Smooth muscle cell (in vitro differentiated cells): Measurements from ENCODE around the gene EARS2. TPM values are rescaled to one million over a fixed set of nuclear protein-coding genes. Genes with fewer than 3 reads are reported as not detected.

Experiments used
- DNase-seq: peaks from one replicate; lab custom pipeline; 2025; ENCODE audit not compliant: unreplicated experiment; lab: John Stamatoyannopoulos, UW
- H2AFZ ChIP-seq: fragments of 200-600 bp; sonication (generic); 2 replicates; pipeline ENCODE4 v1.6.0; 2016; ENCODE audit warnings: antibody characterized with exemption, low read depth, mild to moderate bottlenecking
- H3F3A ChIP-seq: fragments of 200-600 bp; sonication (generic); 2 replicates; pipeline ENCODE4 v1.6.0; 2017; ENCODE audit warnings: antibody characterized with exemption, low read depth
- H3K27ac ChIP-seq: fragments of 200-600 bp; sonication (generic); 2 replicates; pipeline ENCODE4 v1.5.1; 2016; ENCODE audit warnings: low read depth, mild to moderate bottlenecking
- H3K27me3 ChIP-seq: fragments of 200-600 bp; sonication (generic); 2 replicates; pipeline ENCODE4 v1.6.1; 2016; ENCODE audit warnings: low read depth, mild to moderate bottlenecking
- H3K36me3 ChIP-seq: fragments of 200-600 bp; sonication (generic); 2 replicates; pipeline ENCODE4 v1.5.1; 2016; ENCODE audit warnings: low read depth
- H3K4me1 ChIP-seq: fragments of 200-600 bp; sonication (generic); 2 replicates; pipeline ENCODE4 v1.5.1; 2016; ENCODE audit warnings: low read depth
- H3K4me2 ChIP-seq: fragments of 200-600 bp; sonication (generic); 2 replicates; pipeline ENCODE4 v1.6.0; 2016; ENCODE audit warnings: mild to moderate bottlenecking
- H3K4me3 ChIP-seq: fragments of 200-600 bp; sonication (generic); 2 replicates; pipeline ENCODE4 v1.5.1; 2016; ENCODE audit warnings: mild to moderate bottlenecking
- H3K79me2 ChIP-seq: fragments of 200-600 bp; sonication (generic); 2 replicates; pipeline ENCODE4 v1.6.0; 2016; ENCODE audit warnings: low read depth, mild to moderate bottlenecking
- H3K9ac ChIP-seq: fragments of 200-600 bp; sonication (generic); 2 replicates; pipeline ENCODE4 v1.6.0; 2016; ENCODE audit warnings: low read depth
- H3K9me3 ChIP-seq: fragments of 200-600 bp; sonication (generic); replicated peaks from 2 replicates; pipeline ENCODE4 v1.5.1; 2016; ENCODE audit warnings: low read depth
- H4K20me1 ChIP-seq: fragments of 200-600 bp; sonication (generic); 2 replicates; pipeline ENCODE4 v1.6.0; 2016; ENCODE audit warnings: low read depth
- CTCF ChIP-seq: fragments of 200-600 bp; sonication (generic); IDR thresholded peaks from 2 replicates; pipeline ENCODE4 v1.5.1; 2017; ENCODE audit warnings: borderline replicate concordance, mild to moderate bottlenecking, antibody characterized with exemption; ENCODE audit not compliant: insufficient read depth, poor library complexity, severe bottlenecking
- WGBS: methylation state at CpG from one replicate; pipeline ENCODE4 v1.1.7; 2016; ENCODE audit warnings: low lambda C conversion rate; 5-methylcytosine and 5-hydroxymethylcytosine counted together
- polyA plus RNA-seq: library from polyadenylated mRNA; unstranded; fragments of >200 nt; fragmentation: Nextera tagmentation; extraction: Ambion mirVana; gene quantifications from 2 replicates; pipeline ENCODE4 v1.2.1, GENCODE V29; 2016
- total RNA-seq: library from RNA; depleted of rRNA; stranded (reverse); fragments of >200 nt; gene quantifications from 2 replicates; pipeline ENCODE4 v1.2.3, GENCODE V29; 2014

The EARS2 gene
- total and polyA plus RNA-seq, 2 experiments from 2014 or later: 13.0 to 32.8 TPM

GRCh38 chr16:23476289-23476688 is 80.9 kb downstream of the EARS2 start:
- no peaks in the 10 kb centered on the region for H3K27me3 ChIP-seq
- peaks cover 5% of the 10 kb centered on the region for H3K36me3 ChIP-seq
- no peak overlapping the region for H3K9ac ChIP-seq
- TF ChIP-seq CTCF: no peak
- H3K4me2 ChIP-seq: no peak overlapping the region
- no peaks in the 10 kb centered on the region for H3K79me2 ChIP-seq
- H3F3A ChIP-seq: no peaks in the 10 kb centered on the region
- no peaks in the 10 kb centered on the region for H3K4me1 ChIP-seq
- no peak overlapping the region for H2AFZ ChIP-seq
- no peak for DNase-seq
- no peak overlapping the region for H3K4me3 ChIP-seq
- WGBS: 95% methylated on average over 1 of the region's 1 CpG
- H3K9me3 ChIP-seq: no peaks in the 10 kb centered on the region
- no peaks in the 10 kb centered on the region for H4K20me1 ChIP-seq
- no peak overlapping the region for H3K27ac ChIP-seq

Other genes with a start within 250 kb of the EARS2 start
- 17.2 and 23.3 TPM in 2 replicates for gene COG7, start 104.2 kb downstream of the EARS2 start, total RNA-seq
- gene COG7, start 104.2 kb downstream of the EARS2 start, polyA plus RNA-seq: 17.6 and 20.1 TPM in 2 replicates
- 27.7 and 42.5 TPM in 2 replicates for gene GGA2, start 46.9 kb downstream of the EARS2 start, total RNA-seq
- 32.2 TPM in 2 replicates for gene GGA2, start 46.9 kb downstream of the EARS2 start, polyA plus RNA-seq
- gene UBFD1, start 377 bp upstream of the EARS2 start, total RNA-seq: 69.3 and 111 TPM in 2 replicates
- 31.9 and 35.5 TPM in 2 replicates for gene UBFD1, start 377 bp upstream of the EARS2 start, polyA plus RNA-seq
- gene NDUFAB1, start 39.0 kb upstream of the EARS2 start, total RNA-seq: 172 and 192 TPM in 2 replicates
- 223 and 252 TPM in 2 replicates for gene NDUFAB1, start 39.0 kb upstream of the EARS2 start, polyA plus RNA-seq
- gene PALB2, start 84.0 kb upstream of the EARS2 start, total RNA-seq: 3.8 and 4.6 TPM in 2 replicates
- gene PALB2, start 84.0 kb upstream of the EARS2 start, polyA plus RNA-seq: 4.1 and 5.3 TPM in 2 replicates
- 14.0 and 23.3 TPM in 2 replicates for gene DCTN5, start 84.1 kb upstream of the EARS2 start, total RNA-seq
- gene DCTN5, start 84.1 kb upstream of the EARS2 start, polyA plus RNA-seq: 20.2 and 22.6 TPM in 2 replicates
- 3.1 and 29.7 TPM in 2 replicates for gene PLK1, start 121.5 kb upstream of the EARS2 start, total RNA-seq
- 12.0 and 15.5 TPM in 2 replicates for gene PLK1, start 121.5 kb upstream of the EARS2 start, polyA plus RNA-seq
- gene ERN2, start 155.9 kb upstream of the EARS2 start, total RNA-seq: not detected in 2 replicates
- not detected in 2 replicates for gene ERN2, start 155.9 kb upstream of the EARS2 start, polyA plus RNA-seq
- gene CHP2, start 197.7 kb upstream of the EARS2 start, total RNA-seq: not detected in 2 replicates
- not detected in 2 replicates for gene CHP2, start 197.7 kb upstream of the EARS2 start, polyA plus RNA-seq